Epithelial cell of prostate (primary cell): ENCODE data around the gene CTRB2.

Source experiments
- DNase-seq: peaks from one replicate; pipeline ENCODE4 v3.0.0-alpha.2; 2011; ENCODE audit warnings: low read depth, low spot score
- H3K27ac ChIP-seq: fragments of 450-650 bp; 2 replicates; pipeline ENCODE4 v1.5.1; 2017; ENCODE audit warnings: mild to moderate bottlenecking

Gene CTRB2

GRCh38 chr16:75189638-75190245, 17.2 kb downstream of the CTRB2 start:
- DNase-seq, result no peak
- H3K27ac ChIP-seq, result no peak overlapping the region

GRCh38 chr16:75188832-75189477, 18.0 kb downstream of the CTRB2 start:
- no peak overlapping the region for H3K27ac ChIP-seq
- DNase-seq, result no peak

DNA sequence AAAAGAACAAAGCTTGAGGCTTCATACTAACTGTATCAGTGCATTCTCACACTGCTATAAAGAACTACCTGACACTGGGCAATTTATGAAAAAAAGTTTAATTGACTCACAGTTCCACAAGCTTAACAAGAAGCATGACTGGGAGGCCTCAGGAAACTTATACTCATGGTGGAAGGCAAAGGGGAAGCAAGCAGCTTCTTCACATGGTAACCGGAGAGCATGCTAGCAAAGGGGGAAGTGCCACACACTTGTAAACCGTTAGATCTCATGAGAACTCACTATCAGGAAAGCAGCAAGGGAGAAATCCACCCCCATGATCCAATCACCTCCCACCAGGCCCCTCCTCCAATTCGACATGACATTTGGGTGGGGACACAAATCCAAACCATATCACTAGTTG, 25.3 kb downstream of the CTRB2 start:
- no peak for DNase-seq

DNA sequence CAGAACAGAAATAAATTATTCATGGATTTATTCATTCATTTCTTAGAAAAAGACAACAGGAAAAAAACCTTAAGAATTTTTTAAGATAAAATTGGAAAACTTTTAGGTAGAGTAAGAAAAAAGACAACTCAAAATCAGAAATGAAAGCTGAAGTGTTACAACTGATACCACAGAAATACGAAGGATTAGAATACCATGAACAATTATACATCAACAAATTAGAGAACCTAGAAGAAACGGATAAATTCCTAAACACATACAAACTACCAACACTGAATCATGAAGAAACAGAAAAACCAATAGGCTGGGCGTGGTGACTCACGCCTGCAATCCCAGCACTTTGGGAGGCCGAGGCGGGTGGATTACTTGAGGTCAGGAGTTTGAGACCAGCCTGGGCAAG, 27.8 kb downstream of the CTRB2 start:
- H3K27ac ChIP-seq, result no peak overlapping the region
- DNase-seq, result no peak

More for the DNA sequence above, 25.3 kb downstream of the CTRB2 start:
- no peak overlapping the region for H3K27ac ChIP-seq

DNA sequence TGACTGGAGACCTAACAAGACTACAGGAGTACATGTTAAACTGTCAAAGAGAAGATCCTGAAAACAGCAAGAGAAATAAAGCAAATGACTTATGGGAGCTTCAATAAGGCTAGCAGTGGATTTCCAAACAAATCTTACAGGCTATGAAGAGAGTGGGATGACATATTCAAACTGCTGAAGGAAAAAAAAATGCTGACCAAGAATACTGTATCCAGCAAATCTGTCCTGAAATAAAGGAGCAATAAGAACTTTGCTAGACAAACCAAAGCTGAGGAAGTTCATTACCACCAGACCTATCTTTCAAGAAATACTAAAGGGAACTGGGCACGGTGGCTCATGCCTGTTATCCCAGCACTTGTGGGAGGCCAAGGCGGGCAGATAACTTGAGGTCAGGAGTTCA, 30.0 kb downstream of the CTRB2 start:
- H3K27ac ChIP-seq, result no peak overlapping the region
- DNase-seq, result no peak

GRCh38 chr16:75175074-75175473, 31.9 kb downstream of the CTRB2 start:
- DNase-seq, result no peak
- no peak overlapping the region for H3K27ac ChIP-seq

GRCh38 chr16:75172578-75172977, 34.4 kb downstream of the CTRB2 start:
- no peak overlapping the region for H3K27ac ChIP-seq
- no peak for DNase-seq

DNA sequence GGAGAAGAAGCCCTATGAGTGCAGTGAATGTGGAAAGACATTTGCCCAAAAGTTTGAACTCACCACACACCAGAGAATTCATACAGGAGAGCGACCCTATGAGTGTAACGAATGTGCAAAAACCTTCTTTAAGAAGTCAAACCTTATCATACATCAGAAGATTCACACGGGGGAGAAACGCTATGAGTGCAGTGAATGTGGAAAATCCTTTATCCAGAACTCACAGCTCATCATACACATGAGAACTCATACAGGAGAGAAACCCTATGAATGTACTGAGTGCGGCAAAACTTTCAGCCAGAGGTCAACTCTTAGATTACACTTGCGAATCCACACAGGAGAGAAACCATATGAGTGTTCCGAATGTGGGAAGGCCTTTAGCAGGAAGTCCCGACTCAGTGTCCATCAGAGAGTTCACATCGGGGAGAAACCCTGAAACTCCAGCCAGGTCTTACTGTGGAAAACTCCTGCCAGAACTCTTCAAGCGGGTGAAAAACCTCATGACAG, 37.0 kb downstream of the CTRB2 start:
- no peak overlapping the region for H3K27ac ChIP-seq
- DNase-seq, result no peak

GRCh38 chr16:75160386-75160785, 46.6 kb downstream of the CTRB2 start:
- DNase-seq, result no peak
- no peak overlapping the region for H3K27ac ChIP-seq
